Hepatic stellate cell (primary cell): ENCODE measurements around the gene TDRD9.

ENCODE experiments used
- DNase-seq: peaks from one replicate; pipeline ENCODE4 v3.0.0; 2011; ENCODE audit warnings: low spot score

TDRD9 gene

GRCh38 chr14:104031384-104031783, 103.1 kb downstream of the TDRD9 start:
- DNase-seq, result no peak

DNA sequence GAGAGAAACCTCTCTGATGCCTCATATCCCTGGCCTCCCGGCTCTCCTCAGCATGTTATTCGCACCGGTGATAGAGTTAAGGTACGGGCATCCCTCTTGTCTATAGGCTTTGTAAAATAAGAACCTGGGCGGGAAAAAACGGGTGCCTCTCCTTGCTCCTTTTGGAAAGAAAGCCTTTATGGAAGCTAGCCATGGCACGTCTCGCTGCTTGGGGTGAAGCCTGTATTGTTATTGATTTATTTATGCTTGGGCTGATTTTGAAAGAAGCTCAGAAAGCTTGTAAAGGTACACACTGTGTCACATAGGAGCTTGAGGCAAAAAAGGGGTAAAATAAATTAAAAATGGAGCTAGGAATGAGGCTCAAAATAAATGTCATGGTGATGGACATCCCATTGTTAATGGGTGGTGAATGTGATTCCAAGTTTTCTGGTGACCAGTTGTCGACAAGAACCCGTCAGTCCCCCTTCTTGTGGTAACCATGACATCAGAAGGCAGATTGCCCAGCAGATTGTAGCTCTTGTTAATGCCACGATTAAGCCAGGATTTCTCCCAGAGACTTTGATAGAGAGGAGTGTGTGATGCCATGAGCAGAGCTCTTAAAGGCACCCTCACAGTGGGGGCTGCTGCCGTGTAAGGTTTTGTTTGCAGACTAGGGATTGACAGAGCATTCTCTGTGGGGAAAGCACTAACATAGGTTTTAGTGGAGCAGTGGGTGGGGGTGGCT, 106.9 kb downstream of the TDRD9 start:
- DNase-seq, result no peak

DNA sequence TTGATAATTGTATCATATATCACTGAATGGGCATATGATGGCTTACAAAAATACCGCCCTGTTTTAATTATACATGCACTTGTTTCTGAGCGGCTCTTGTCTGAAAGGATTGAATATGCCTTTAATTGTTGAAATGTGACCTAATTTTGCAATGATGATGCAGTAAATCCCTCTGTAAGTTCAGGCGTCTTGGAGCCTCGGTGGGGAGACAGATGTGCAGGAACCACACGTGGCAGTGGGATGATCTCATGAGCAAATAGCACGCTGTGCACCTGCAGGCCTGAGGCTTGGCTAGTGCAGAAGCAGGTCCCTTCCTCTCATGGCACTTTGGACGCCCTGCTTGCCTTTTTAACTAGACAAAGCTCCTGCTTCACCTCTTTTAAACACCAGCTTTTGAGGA, 108.0 kb downstream of the TDRD9 start:
- no peak for DNase-seq

DNA sequence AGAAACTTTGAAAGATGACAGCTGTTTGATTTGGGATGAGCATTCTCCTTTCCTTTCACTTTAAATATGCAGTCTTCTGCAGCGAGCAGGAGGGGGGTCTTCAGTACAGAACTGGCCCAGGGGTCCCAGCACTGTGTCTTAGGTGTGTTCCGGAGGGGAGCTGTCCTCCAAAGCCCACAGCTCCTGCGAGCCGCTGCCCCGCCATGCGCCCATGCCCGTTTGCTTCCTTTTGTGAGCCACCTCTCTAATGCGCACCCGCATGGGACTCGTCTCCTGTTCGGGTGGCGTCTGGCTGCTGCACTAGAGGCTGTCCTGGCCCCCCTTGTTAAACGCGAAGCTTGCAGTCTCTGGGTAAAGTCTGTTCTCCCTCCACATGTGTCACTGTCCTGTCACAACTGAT, 108.8 kb downstream of the TDRD9 start:
- DNase-seq, result no peak

- DNase-seq, result no peak
Measured at GRCh38 chr14:104037903-104038302, 109.6 kb downstream of the TDRD9 start.

- no peak for DNase-seq
Measured at GRCh38 chr14:104039214-104039613, 111.0 kb downstream of the TDRD9 start.

DNA sequence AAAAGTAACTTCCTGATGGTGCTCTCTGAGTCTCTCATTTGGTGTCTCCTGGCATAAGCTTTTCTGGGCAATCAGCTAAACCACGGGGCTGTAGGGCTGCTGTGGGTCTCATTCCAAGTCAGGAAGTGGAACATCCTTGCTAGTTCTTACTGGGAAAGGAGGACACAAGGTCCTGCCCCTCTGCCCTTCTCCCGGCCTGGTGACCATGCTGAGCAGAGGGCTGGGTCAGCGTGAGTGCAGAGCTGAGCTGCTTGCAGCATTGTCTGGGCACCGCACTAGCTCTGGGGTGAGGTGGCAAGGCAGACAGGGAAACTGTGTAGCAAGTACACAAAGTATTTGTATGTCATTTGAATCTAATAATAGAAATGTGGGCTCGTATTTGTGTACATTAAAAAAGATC, 112.3 kb downstream of the TDRD9 start:
- DNase-seq, result no peak

DNA sequence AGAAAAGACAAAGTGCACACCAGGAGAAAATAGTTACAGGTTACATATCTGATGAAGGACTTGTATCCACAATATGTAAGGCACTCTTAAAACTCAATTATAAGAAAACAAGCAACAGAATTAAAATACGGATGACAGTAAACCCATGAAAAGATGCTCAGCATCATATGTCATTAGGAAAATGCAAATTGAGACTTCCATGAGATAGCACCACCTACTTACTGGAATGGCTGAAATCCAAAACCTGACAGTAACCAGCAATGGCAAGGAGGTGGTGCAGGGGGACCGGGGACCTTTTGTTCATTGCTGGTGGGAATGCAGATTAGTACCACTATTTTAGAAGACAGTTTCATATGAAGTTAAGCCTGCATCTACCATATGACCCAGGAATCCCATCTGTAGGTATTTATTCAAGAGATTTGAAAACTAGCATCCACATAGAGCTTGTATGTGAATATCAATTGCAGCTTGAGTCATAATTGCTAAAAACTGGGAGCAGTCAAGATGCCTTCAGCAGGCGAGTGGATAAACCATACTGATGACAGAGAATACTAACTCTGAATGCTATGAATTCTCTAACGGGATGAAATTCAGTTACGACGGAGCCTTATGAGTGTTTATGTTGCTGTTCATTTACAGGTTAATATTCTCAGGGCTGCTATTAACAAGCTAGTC, 113.3 kb downstream of the TDRD9 start:
- DNase-seq, result no peak

DNA sequence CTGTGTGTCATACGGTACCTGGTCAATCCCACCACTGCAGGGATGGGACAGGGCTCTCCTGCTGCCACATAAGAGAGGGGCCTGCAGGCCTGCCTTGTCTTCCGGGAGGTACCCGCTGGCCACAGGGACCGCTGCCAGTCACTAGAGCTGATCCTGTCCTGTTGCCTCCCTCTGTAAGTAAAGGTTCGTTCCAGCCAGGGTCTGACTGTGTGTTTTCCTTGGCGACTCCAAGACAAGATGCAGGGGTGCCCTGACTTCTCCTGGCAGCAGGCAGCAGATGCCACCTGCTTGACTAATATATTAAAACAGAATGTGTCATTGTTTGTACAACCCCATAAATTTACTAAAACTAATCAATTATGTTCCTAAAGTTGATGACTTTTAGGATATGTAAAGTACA, 115.8 kb downstream of the TDRD9 start:
- DNase-seq, result no peak

DNA sequence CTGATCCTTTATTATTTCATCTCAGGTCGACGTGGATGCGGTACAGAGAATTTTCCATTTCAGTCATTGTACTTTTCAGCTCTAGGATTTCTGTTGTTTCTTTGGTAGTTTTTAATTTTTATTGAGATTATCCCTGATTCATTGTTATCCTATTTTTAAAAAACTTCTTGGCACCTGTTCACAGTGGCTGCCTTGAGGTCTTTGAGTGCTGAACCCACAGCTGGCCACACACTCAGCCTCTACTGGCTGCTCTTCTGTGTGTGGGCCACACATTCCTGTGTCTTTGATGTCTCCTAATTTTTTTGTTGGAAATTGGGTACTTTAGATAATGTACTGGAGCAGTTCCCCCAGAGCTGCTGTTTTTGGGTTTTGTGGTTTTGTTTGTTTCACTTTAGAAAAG, 119.5 kb downstream of the TDRD9 start:
- no peak for DNase-seq

DNA sequence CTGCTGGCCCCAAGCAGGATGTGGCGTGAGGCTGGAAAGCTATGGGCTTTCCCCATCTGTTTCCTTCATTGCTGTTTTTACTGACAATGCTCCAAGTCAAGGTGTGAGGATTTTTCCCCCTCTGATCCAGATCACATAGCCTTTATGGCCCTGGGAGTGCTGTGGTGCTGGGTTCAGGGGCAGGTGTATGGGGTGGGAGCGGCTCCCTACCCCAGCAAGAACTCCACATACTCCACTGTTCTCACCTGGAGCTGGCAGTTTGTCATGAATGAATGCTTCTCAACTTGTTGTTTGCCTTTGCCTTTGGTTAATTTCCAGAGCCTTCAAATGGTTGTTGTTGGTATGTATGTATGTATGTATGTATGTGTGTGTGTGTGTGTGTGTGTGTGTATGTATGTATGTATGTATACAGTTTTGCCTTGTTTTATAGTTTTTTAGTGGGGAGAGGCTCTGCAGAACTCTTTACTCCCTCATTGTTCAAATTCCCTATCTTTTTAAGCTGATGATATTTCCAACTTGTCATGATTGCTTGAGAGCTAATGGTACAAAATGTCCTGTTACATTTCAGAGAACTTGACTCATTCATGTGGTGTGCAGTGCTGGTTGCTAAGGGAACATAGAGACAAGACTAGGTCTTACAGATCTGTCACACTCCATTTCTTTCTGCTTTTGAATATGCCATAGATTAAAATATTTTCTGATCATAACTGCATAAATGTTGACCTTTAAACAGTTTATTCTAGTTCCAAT, 120.7 kb downstream of the TDRD9 start:
- DNase-seq, result peak; percentile 15

GRCh38 chr14:104049576-104050240, 121.5 kb downstream of the TDRD9 start:
- no peak for DNase-seq

DNA sequence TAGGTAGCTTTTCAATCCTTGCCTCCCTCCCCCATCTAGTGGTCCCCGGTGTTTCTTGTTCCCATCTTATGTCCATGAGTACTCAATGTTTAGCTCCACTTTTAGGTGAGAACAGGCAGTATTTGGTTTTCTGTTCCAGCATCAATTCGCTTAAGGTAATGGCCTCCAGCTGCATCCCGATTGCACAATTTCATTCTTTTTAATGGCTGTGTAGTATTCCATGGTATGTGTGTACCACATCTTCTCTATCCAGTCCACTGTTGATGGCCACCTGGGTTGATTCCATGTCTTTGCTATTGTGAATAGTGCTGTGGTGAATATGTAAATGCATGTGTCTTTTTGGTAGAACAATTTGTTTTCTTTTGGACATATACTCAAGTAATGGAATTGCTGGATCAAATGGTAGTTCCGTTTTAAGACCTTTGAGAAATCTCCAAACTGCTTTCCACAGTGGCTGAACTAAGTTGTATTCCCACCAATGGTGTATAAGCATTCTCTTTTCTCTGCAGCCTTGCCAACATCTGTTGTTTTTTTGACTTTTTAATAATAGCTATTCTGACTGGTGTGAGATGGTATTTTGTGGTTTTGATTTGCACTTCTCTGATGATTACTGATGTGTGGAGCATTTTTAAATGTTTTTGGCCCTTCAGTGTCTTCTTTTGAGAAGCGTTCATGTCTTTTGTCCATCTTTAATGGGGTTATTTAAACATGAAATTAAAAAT, 123.0 kb downstream of the TDRD9 start:
- no peak for DNase-seq

- DNase-seq, result no peak
Measured at GRCh38 chr14:104054222-104054905, 126.1 kb downstream of the TDRD9 start.

DNA sequence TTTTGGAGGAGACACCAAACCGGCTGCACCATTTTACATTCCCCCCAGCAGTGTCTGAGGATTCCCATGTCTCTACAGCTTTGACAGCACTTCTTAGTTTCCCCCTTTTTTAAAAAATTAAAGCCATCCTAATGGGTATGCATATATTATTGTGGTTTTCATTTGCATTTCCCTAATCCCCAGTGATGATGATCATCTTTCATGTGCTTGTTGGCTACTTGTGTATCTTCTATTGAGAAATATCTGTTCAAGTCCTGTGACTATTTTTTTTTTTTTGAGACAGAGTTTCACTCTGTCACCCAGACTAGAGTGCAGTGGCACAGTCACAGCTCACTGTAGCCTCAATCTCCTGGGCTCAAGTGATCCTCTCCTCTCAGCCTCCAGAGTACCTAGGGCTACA, 134.0 kb downstream of the TDRD9 start:
- DNase-seq, result no peak

- no peak for DNase-seq
Measured at GRCh38 chr14:104064003-104064402, 135.7 kb downstream of the TDRD9 start.

DNA sequence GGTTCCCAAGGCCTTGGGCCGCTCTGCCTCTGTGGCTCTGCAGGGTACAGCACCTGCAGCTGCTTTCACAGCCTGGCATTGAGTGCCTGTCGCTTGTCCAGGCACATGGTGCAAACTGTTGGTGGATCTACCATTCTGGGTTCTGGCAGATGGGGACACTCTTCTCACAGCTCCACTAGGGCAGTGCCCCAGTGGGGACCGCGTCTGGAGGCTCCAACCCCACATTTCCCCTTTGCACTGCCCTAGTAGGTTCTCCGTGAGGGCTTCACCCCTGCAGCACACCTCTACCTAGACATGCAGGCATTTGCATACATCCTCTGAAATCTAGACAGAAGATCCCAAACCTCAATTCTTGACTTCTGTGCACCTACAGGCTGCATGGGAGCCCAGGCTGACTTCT, 138.0 kb downstream of the TDRD9 start:
- no peak for DNase-seq

GRCh38 chr14:104066719-104067295, 138.6 kb downstream of the TDRD9 start:
- no peak for DNase-seq

DNA sequence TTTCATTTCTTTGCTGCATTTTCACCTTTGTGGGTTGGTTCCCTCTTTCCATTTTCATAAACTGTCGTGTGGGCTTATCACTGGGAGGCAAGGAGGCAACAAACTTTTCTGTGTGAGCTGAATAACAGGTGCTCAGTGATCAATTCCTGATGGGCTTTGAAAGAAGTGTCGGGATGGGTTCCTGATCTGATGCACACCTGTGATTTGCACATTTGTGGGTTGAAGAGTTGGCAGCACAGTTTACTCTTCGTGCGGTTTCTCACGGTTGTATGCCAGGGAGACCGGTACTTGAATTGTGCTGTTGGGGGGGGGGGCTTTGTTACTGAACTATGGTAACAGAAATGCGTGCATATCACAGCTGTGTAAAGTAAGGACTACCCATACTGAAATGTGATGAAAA, 141.3 kb downstream of the TDRD9 start:
- DNase-seq, result no peak

DNA sequence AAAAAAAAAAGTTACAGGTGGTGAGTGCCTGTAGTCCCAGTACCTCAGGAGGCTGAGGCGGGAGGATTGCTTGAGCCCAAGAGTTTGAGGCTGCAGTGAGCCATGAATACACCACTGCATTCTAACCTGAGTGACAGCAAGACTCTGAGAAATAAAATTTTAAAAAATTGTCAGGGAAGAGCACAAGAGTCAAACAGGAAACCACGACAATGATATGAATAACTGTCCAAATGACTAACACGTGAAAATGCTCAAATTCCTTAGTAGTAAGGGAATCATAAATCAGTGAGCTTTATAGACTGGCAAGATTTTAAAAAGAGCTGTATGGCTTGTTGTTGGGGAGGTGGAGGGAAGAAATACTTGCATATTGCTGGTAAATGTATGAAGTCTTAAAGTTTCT, 144.3 kb downstream of the TDRD9 start:
- no peak for DNase-seq

DNA sequence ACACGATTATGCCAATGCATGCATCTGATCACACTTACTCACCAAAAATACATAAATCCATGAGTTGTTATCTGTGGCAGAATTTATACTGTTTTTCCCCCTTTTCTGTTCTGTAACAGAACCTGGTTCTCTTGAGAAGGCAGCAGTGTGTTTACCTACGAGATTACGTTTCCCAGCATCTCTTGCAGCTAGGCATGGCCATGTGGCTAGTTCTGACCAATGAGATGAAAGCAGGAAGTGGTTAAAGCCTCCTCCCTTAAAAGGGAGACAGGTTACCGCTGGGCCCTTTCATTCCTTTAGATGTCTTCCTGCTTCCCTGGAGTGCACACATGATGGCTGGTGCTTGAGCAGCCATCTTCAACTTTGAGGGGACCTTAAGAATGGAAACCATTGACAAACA, 145.5 kb downstream of the TDRD9 start:
- no peak for DNase-seq
